Hepatocyte (in vitro differentiated cells): ENCODE measurements around the gene GINS1.
"Not testable (repeated sequence)": the region's sequence is repeated elsewhere in the genome, so short reads cannot be mapped to it uniquely, and the experiment has no call there.

Experiments used
- EZH2 ChIP-seq: fragments of 200-600 bp; sonication (generic); IDR thresholded peaks from 2 replicates; pipeline ENCODE4 v1.6.1; 2016; ENCODE audit warnings: antibody characterized with exemption, mild to moderate bottlenecking, borderline replicate concordance
- EZH2phosphoT487 ChIP-seq: fragments of 200-600 bp; sonication (generic); IDR thresholded peaks from one replicate; pipeline ENCODE4 v1.6.1; 2018; ENCODE audit warnings: antibody characterized with exemption, mild to moderate bottlenecking, low read depth, moderate library complexity; ENCODE audit not compliant: unreplicated experiment, severe bottlenecking
- TF ChIP-seq, protein P1 (sequence below): fragments of 200-600 bp; sonication (generic); IDR thresholded peaks from 2 replicates; pipeline ENCODE4 v1.5.1; 2016; ENCODE audit warnings: antibody characterized with exemption, mild to moderate bottlenecking; ENCODE audit not compliant: poor library complexity

DNA sequence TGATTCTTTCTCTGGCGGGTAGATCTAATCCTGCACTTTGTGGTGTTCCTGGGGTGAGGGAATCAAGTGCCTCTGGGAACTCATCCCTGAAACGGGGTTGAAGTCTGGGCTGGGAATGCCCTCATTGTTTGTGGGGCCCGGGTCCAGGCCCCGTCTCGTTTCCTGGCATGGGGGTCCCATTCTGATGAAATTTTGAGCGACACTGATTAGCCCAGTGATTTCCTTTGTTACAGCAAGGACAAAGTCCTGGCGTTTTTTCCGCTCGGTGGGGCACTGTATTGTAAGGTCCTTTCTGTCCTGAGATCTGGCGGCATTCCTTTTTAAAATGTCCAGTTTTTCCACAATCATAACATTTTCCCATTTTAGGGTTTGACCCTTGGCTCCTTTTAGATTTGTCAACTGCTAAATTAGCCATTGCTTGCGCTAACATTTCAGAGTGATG, 7.2 kb upstream of the GINS1 start:
- TF ChIP-seq, protein P1, sequence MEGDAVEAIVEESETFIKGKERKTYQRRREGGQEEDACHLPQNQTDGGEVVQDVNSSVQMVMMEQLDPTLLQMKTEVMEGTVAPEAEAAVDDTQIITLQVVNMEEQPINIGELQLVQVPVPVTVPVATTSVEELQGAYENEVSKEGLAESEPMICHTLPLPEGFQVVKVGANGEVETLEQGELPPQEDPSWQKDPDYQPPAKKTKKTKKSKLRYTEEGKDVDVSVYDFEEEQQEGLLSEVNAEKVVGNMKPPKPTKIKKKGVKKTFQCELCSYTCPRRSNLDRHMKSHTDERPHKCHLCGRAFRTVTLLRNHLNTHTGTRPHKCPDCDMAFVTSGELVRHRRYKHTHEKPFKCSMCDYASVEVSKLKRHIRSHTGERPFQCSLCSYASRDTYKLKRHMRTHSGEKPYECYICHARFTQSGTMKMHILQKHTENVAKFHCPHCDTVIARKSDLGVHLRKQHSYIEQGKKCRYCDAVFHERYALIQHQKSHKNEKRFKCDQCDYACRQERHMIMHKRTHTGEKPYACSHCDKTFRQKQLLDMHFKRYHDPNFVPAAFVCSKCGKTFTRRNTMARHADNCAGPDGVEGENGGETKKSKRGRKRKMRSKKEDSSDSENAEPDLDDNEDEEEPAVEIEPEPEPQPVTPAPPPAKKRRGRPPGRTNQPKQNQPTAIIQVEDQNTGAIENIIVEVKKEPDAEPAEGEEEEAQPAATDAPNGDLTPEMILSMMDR: not testable (repeated sequence)
- not testable (repeated sequence) for TF ChIP-seq EZH2phosphoT487, EZH2
